PC-9 (cell line): ENCODE measurements around the gene UBTD2. TPM values are rescaled to one million over a fixed set of nuclear protein-coding genes. Genes with fewer than 3 reads are reported as not detected.

Experiments
- BruUV-seq: library from RNA; stranded (reverse); fragments of 400-500 nt; replicated peaks from 2 replicates; lab custom pipeline; 2021; lab: Mats Ljungman, UMichigan
- CTCF ChIA-PET: fragments of 300-600 bp; sonication (Branson Sonifier 250); formaldehyde crosslinking; loops from one replicate; lab custom pipeline; 2022; ENCODE audit warnings: antibody characterized with exemption; lab: Charles Lee
- POLR2A ChIA-PET: fragments of 300-600 bp; sonication (Branson Sonifier 250); formaldehyde crosslinking; loops from one replicate; lab custom pipeline; 2022; ENCODE audit warnings: antibody characterized with exemption; ENCODE audit not compliant: unreplicated experiment; lab: Charles Lee
- DNase-seq, 2 experiments: peaks; one replicate each; pipeline versions ENCODE4 v3.0.0 to v3.0.0-alpha.2; 2015 to 2022; ENCODE audit warnings: mixed read lengths in 1 of 2
- H2AFZ ChIP-seq: fragments of 200-600 bp; sonication (generic); 2 replicates; pipeline ENCODE4 v1.8.1; 2017; ENCODE audit warnings: antibody characterized with exemption
- H3F3A ChIP-seq: fragments of 200-600 bp; sonication (generic); 2 replicates; pipeline ENCODE4 v1.8.1; 2017; ENCODE audit warnings: antibody characterized with exemption, mild to moderate bottlenecking, low read depth; ENCODE audit not compliant: insufficient read depth
- H3K27ac ChIP-seq: fragments of 200-600 bp; sonication (generic); 2 replicates; pipeline ENCODE4 v1.6.1; 2016; ENCODE audit warnings: mixed run types
- H3K27me3 ChIP-seq: fragments of 200-600 bp; sonication (generic); 2 replicates; pipeline ENCODE4 v1.6.1; 2016; ENCODE audit warnings: low read depth, mixed run types; ENCODE audit not compliant: insufficient read depth
- H3K36me3 ChIP-seq: fragments of 200-600 bp; sonication (generic); 2 replicates; pipeline ENCODE4 v1.6.1; 2016; ENCODE audit warnings: low read depth, mixed run types
- H3K4me1 ChIP-seq: fragments of 200-600 bp; sonication (generic); replicated peaks from 2 replicates; pipeline ENCODE4 v1.6.1; 2016; ENCODE audit warnings: mixed run types; ENCODE audit not compliant: insufficient read depth
- H3K4me2 ChIP-seq: fragments of 200-600 bp; sonication (generic); 2 replicates; pipeline ENCODE4 v1.6.1; 2017; ENCODE audit warnings: mixed run types
- H3K4me3 ChIP-seq: fragments of 200-600 bp; sonication (generic); 2 replicates; pipeline ENCODE4 v1.6.1; 2016; ENCODE audit warnings: mixed run types
- H3K79me2 ChIP-seq: fragments of 200-600 bp; sonication (generic); 2 replicates; pipeline ENCODE4 v1.6.1; 2017; ENCODE audit warnings: low read depth, mixed run types
- H3K9me2 ChIP-seq: fragments of 200-600 bp; sonication (generic); 2 replicates; pipeline ENCODE4 v1.8.1; 2017; ENCODE audit warnings: mild to moderate bottlenecking; ENCODE audit not compliant: insufficient read depth
- H3K9me3 ChIP-seq: fragments of 200-600 bp; sonication (generic); 2 replicates; pipeline ENCODE4 v1.8.1; 2016; ENCODE audit warnings: low read depth; ENCODE audit not compliant: insufficient read depth
- H4K20me1 ChIP-seq: fragments of 200-600 bp; sonication (generic); 2 replicates; pipeline ENCODE4 v1.8.1; 2017; ENCODE audit not compliant: insufficient read depth
- CTCF ChIP-seq: fragments of 200-600 bp; sonication (generic); conservative IDR thresholded peaks from 2 replicates; pipeline ENCODE4 v1.6.1; 2017; ENCODE audit warnings: mixed run types, antibody characterized with exemption, mild to moderate bottlenecking, moderate library complexity
- EZH2 ChIP-seq: fragments of 200-600 bp; sonication (generic); IDR thresholded peaks from 2 replicates; pipeline ENCODE4 v1.8.0; 2017; ENCODE audit warnings: antibody characterized with exemption, low read depth
- intact Hi-C: fragments of 100-400 bp; cut with micrococcal nuclease; formaldehyde crosslinking; loops from one replicate; pipeline ENCODE4 v1.10.0; 2022; ENCODE audit not compliant: unreplicated experiment
- total RNA-seq: library from RNA; stranded (reverse); gene quantifications from 2 replicates; pipeline ENCODE4 v1.2.3, GENCODE V29; 2021

UBTD2 gene
- total RNA-seq, 1 experiment from 2014 or later = 21.7 TPM

- Histone ChIP-seq H3K27ac (peak overlapping the region; percentile 80), H4K20me1 (no peaks in the 10 kb centered on the region; the same call in 1 of the 2 replicates), H3F3A (peaks cover 37% of the 10 kb centered on the region), H3K27me3 (no peaks in the 10 kb centered on the region), H3K36me3 (no peaks in the 10 kb centered on the region), H3K79me2 (peaks cover 96% of the 10 kb centered on the region), H3K4me2 (peak overlapping the region; percentile 64), H2AFZ (no peak overlapping the region), H3K4me1 (peaks cover 34% of the 10 kb centered on the region), H3K9me2 (no peaks in the 10 kb centered on the region), H3K9me3 (no peaks in the 10 kb centered on the region), H3K4me3 (no peak overlapping the region)
- BruUV-seq = no TSS peak
- CTCF ChIA-PET = no interaction called here
- TF ChIP-seq CTCF (no peak), EZH2 (no peak)
- POLR2A ChIA-PET = no interaction called here
- peak in 1 of 2 experiments; percentile 62 for DNase-seq
- intact Hi-C loops = no loop called here
Measured at GRCh38 chr5:172274951-172275753, 8.4 kb downstream of the UBTD2 start.

- intact Hi-C loops = no loop called here
- Histone ChIP-seq H4K20me1 (peaks cover 9% of the 10 kb centered on the region), H3K4me3 (no peak overlapping the region), H3K27ac (no peak overlapping the region), H3K27me3 (no peaks in the 10 kb centered on the region), H3K36me3 (0 out of 2 replicates have a peak, but pooled peaks cover 3% of the 10 kb centered on the region), H2AFZ (no peak overlapping the region), H3K4me1 (no peaks in the 10 kb centered on the region), H3K4me2 (no peak overlapping the region), H3K79me2 (peaks cover 76% of the 10 kb centered on the region), H3K9me2 (no peaks in the 10 kb centered on the region), H3K9me3 (no peaks in the 10 kb centered on the region), H3F3A (peaks cover 11% of the 10 kb centered on the region; the same call in 1 of the 2 replicates)
- TF ChIP-seq CTCF (no peak), EZH2 (no peak)
- CTCF ChIA-PET = no interaction called here
- POLR2A ChIA-PET = no interaction called here
- no peak for DNase-seq
- no TSS peak for BruUV-seq
Measured at GRCh38 chr5:172267943-172268342, 15.6 kb downstream of the UBTD2 start.

GRCh38 chr5:172266676-172267092, 16.9 kb downstream of the UBTD2 start:
- Histone ChIP-seq H4K20me1 (peaks cover 9% of the 10 kb centered on the region), H3K27me3 (no peaks in the 10 kb centered on the region), H3F3A (peaks cover 11% of the 10 kb centered on the region; the same call in 1 of the 2 replicates), H3K9me3 (no peaks in the 10 kb centered on the region), H3K4me2 (no peak overlapping the region), H2AFZ (no peak overlapping the region), H3K27ac (0 out of 2 replicates have a peak overlapping the region, but pooled peaks have one; percentile 17), H3K4me3 (no peak overlapping the region), H3K36me3 (0 out of 2 replicates have a peak, but pooled peaks cover 3% of the 10 kb centered on the region), H3K4me1 (no peaks in the 10 kb centered on the region), H3K9me2 (no peaks in the 10 kb centered on the region), H3K79me2 (peaks cover 70% of the 10 kb centered on the region)
- ChIA-PET CTCF (interaction anchor here (0.6 kb wide), 1 partner anchor 867 kb away, joined by 4 read pairs; no protein-coding TSS in a partner anchor), POLR2A (no interaction called here)
- BruUV-seq = no TSS peak
- no peak for DNase-seq
- TF ChIP-seq EZH2 = no peak
- no peak for TF ChIP-seq CTCF
- intact Hi-C loops = no loop called here
